Jurkat, Clone E6-1 (cell line): ENCODE data around the gene SRSF7.
"Not testable (repeated sequence)": the region's sequence is repeated elsewhere in the genome, so short reads cannot be mapped to it uniquely, and the experiment has no call there.

ENCODE experiments used
- DNase-seq: peaks from one replicate; pipeline ENCODE4 v3.0.0-alpha.2; 2011; ENCODE audit warnings: low read depth, low spot score
- H3K4me3 ChIP-seq: 2 replicates; pipeline ENCODE4 v1.5.1; 2011; ENCODE audit warnings: mild to moderate bottlenecking, low read length, control low read depth, moderate library complexity

The SRSF7 gene

GRCh38 chr2:38737000-38737698 is 14.0 kb downstream of the SRSF7 start:
- not testable (repeated sequence) for H3K4me3 ChIP-seq, DNase-seq

- no peak for DNase-seq
- no peak overlapping the region for H3K4me3 ChIP-seq
Measured at GRCh38 chr2:38735999-38736320, 15.2 kb downstream of the SRSF7 start.

- no peak for DNase-seq
- no peak overlapping the region for H3K4me3 ChIP-seq
Measured at GRCh38 chr2:38734299-38735058, 16.7 kb downstream of the SRSF7 start.

- DNase-seq: no peak
- H3K4me3 ChIP-seq: no peak overlapping the region
Measured at GRCh38 chr2:38733300-38733971, 17.7 kb downstream of the SRSF7 start.

GRCh38 chr2:38731684-38732221 is 19.4 kb downstream of the SRSF7 start:
- H3K4me3 ChIP-seq: no peak overlapping the region

GRCh38 chr2:38731090-38731489 is 20.1 kb downstream of the SRSF7 start:
- DNase-seq: no peak
- no peak overlapping the region for H3K4me3 ChIP-seq

More at GRCh38 chr2:38731684-38732221, 19.4 kb downstream of the SRSF7 start:
- no peak for DNase-seq

- H3K4me3 ChIP-seq: no peak overlapping the region
- DNase-seq: no peak
Measured at GRCh38 chr2:38728694-38729093, 22.5 kb downstream of the SRSF7 start.

- DNase-seq: no peak
- H3K4me3 ChIP-seq: no peak overlapping the region
Measured at GRCh38 chr2:38727661-38728060, 23.5 kb downstream of the SRSF7 start.

GRCh38 chr2:38723173-38723572 is 28.0 kb downstream of the SRSF7 start:
- no peak overlapping the region for H3K4me3 ChIP-seq
- no peak for DNase-seq

GRCh38 chr2:38722271-38723061 is 28.7 kb downstream of the SRSF7 start:
- H3K4me3 ChIP-seq: no peak overlapping the region
- DNase-seq: peak; percentile 41

- no peak for DNase-seq
Measured at GRCh38 chr2:38720613-38721241, 30.4 kb downstream of the SRSF7 start.

GRCh38 chr2:38719706-38720105 is 31.5 kb downstream of the SRSF7 start:
- no peak overlapping the region for H3K4me3 ChIP-seq
- DNase-seq: no peak

More at GRCh38 chr2:38720613-38721241, 30.4 kb downstream of the SRSF7 start:
- no peak overlapping the region for H3K4me3 ChIP-seq

GRCh38 chr2:38718601-38719000 is 32.6 kb downstream of the SRSF7 start:
- no peak for DNase-seq
- no peak overlapping the region for H3K4me3 ChIP-seq

GRCh38 chr2:38716185-38716584 is 35.0 kb downstream of the SRSF7 start:
- H3K4me3 ChIP-seq: no peak overlapping the region
- no peak for DNase-seq

- H3K4me3 ChIP-seq: not testable (repeated sequence)
Measured at GRCh38 chr2:38714941-38715340, 36.2 kb downstream of the SRSF7 start.

GRCh38 chr2:38713338-38713737 is 37.8 kb downstream of the SRSF7 start:
- H3K4me3 ChIP-seq: no peak overlapping the region

More at GRCh38 chr2:38714941-38715340, 36.2 kb downstream of the SRSF7 start:
- not testable (repeated sequence) for DNase-seq

GRCh38 chr2:38712871-38713270 is 38.3 kb downstream of the SRSF7 start:
- no peak for DNase-seq
- H3K4me3 ChIP-seq: no peak overlapping the region

More at GRCh38 chr2:38713338-38713737, 37.8 kb downstream of the SRSF7 start:
- DNase-seq: no peak

GRCh38 chr2:38712413-38712812 is 38.7 kb downstream of the SRSF7 start:
- no peak for DNase-seq
- H3K4me3 ChIP-seq: no peak overlapping the region

- DNase-seq: no peak
- no peak overlapping the region for H3K4me3 ChIP-seq
Measured at GRCh38 chr2:38711558-38711957, 39.6 kb downstream of the SRSF7 start.
